Astrocyte (in vitro differentiated cells and primary cell): ENCODE data around the gene DLGAP1. TPM values are rescaled to one million over a fixed set of nuclear protein-coding genes. Genes with fewer than 3 reads are reported as not detected.

Experiments
- DNase-seq: peaks from one replicate; pipeline ENCODE4 v3.0.0-alpha.2; 2010; ENCODE audit warnings: low read depth
- FAIRE-seq: peaks from 2 replicates; lab custom pipeline; 2011; peaks lifted over from hg19 to GRCh38; lab: Jason Lieb, UNC
- H2AFZ ChIP-seq: 2 replicates; pipeline ENCODE4 v1.6.0; 2012; ENCODE audit warnings: low read depth, low read length, inconsistent platforms
- H3K27ac ChIP-seq: 2 replicates; pipeline ENCODE4 v1.5.1; 2011; ENCODE audit warnings: low read depth, low read length, inconsistent platforms
- H3K27me3 ChIP-seq: 2 replicates; pipeline ENCODE4 v1.6.0; 2011; ENCODE audit warnings: low read length, inconsistent platforms; ENCODE audit not compliant: insufficient read depth
- H3K36me3 ChIP-seq: 2 replicates; pipeline ENCODE4 v1.5.1; 2011; ENCODE audit warnings: low read length, inconsistent platforms; ENCODE audit not compliant: insufficient read depth
- H3K4me1 ChIP-seq: 2 replicates; pipeline ENCODE4 v1.5.1; 2011; ENCODE audit warnings: low read length, inconsistent platforms; ENCODE audit not compliant: insufficient read depth
- H3K4me2 ChIP-seq: 2 replicates; pipeline ENCODE4 v1.6.0; 2012; ENCODE audit warnings: low read length, inconsistent platforms
- H3K4me3 ChIP-seq: 2 replicates; pipeline ENCODE4 v1.5.1; 2011; ENCODE audit warnings: low read depth, mild to moderate bottlenecking, low read length, inconsistent platforms; ENCODE audit not compliant: insufficient read depth
- H3K79me2 ChIP-seq: 2 replicates; pipeline ENCODE4 v1.6.0; 2012; ENCODE audit warnings: mild to moderate bottlenecking, low read length, inconsistent platforms; ENCODE audit not compliant: insufficient read depth
- H3K9ac ChIP-seq: 2 replicates; pipeline ENCODE4 v1.6.0; 2012; ENCODE audit warnings: mild to moderate bottlenecking, low read length, inconsistent platforms
- H3K9me3 ChIP-seq: 2 replicates; pipeline ENCODE4 v1.5.1; 2012; ENCODE audit warnings: low read depth, mild to moderate bottlenecking, low read length, inconsistent platforms; ENCODE audit not compliant: insufficient read depth
- H4K20me1 ChIP-seq: 2 replicates; pipeline ENCODE4 v1.6.0; 2012; ENCODE audit warnings: low read length, inconsistent platforms; ENCODE audit not compliant: insufficient read depth
- H3K27ac Mint-ChIP-seq: one replicate; pipeline ENCODE4 v1.8.0; 2021; ENCODE audit warnings: mild to moderate bottlenecking, mixed read lengths; ENCODE audit not compliant: unreplicated experiment
- H3K27me3 Mint-ChIP-seq: one replicate; pipeline ENCODE4 v1.8.0; 2021; ENCODE audit warnings: low read depth, mixed read lengths; ENCODE audit not compliant: unreplicated experiment
- H3K36me3 Mint-ChIP-seq: one replicate; pipeline ENCODE4 v1.8.0; 2021; ENCODE audit warnings: low read depth, mixed read lengths; ENCODE audit not compliant: unreplicated experiment
- H3K4me1 Mint-ChIP-seq: one replicate; pipeline ENCODE4 v1.8.0; 2021; ENCODE audit warnings: low read depth, mixed read lengths; ENCODE audit not compliant: unreplicated experiment
- H3K4me3 Mint-ChIP-seq: one replicate; pipeline ENCODE4 v1.8.0; 2021; ENCODE audit warnings: mild to moderate bottlenecking, moderate library complexity, mixed read lengths; ENCODE audit not compliant: unreplicated experiment
- H3K9me3 Mint-ChIP-seq: one replicate; pipeline ENCODE4 v1.8.0; 2021; ENCODE audit warnings: mild to moderate bottlenecking, mixed read lengths; ENCODE audit not compliant: unreplicated experiment
- CTCF ChIP-seq: IDR thresholded peaks from 2 replicates; pipeline ENCODE4 v1.5.1; 2011; ENCODE audit warnings: low read depth, mild to moderate bottlenecking, inconsistent platforms, low read length, moderate library complexity; ENCODE audit not compliant: insufficient read depth
- EZH2 ChIP-seq: IDR thresholded peaks from 2 replicates; pipeline ENCODE4 v1.6.1; 2012; ENCODE audit warnings: mild to moderate bottlenecking, low read length, inconsistent platforms; ENCODE audit not compliant: insufficient read depth
- total RNA-seq: library from RNA; stranded (reverse); gene quantifications from 2 replicates; pipeline ENCODE4 v1.2.1, GENCODE V29; 2021

The DLGAP1 gene
- total RNA-seq, 1 donor from 2014 or later, result 2.3 TPM

GRCh38 chr18:3970929-3971328, 484.2 kb downstream of the DLGAP1 start:
- no peak overlapping the region for H3K4me2 ChIP-seq
- H3K79me2 ChIP-seq, result no peaks in the 10 kb centered on the region
- peaks cover 4% of the 10 kb centered on the region for H3K4me1 ChIP-seq
- H3K9me3 ChIP-seq, result no peaks in the 10 kb centered on the region
- Mint-ChIP-seq H3K27me3 (no peaks in the 10 kb centered on the region), H3K4me1 (peaks cover 21% of the 10 kb centered on the region), H3K4me3 (no peak overlapping the region), H3K9me3 (no peaks in the 10 kb centered on the region), H3K36me3 (no peaks in the 10 kb centered on the region), H3K27ac (no peak overlapping the region)
- TF ChIP-seq CTCF (no peak), EZH2 (no peak)
- no peak overlapping the region for H3K9ac ChIP-seq
- no peak for FAIRE-seq
- no peak overlapping the region for H2AFZ ChIP-seq
- H4K20me1 ChIP-seq, result no peaks in the 10 kb centered on the region
- no peaks in the 10 kb centered on the region for H3K27me3 ChIP-seq
- H3K27ac ChIP-seq, result no peak overlapping the region
- H3K4me3 ChIP-seq, result no peak overlapping the region
- H3K36me3 ChIP-seq, result no peaks in the 10 kb centered on the region
- no peak for DNase-seq

DNA sequence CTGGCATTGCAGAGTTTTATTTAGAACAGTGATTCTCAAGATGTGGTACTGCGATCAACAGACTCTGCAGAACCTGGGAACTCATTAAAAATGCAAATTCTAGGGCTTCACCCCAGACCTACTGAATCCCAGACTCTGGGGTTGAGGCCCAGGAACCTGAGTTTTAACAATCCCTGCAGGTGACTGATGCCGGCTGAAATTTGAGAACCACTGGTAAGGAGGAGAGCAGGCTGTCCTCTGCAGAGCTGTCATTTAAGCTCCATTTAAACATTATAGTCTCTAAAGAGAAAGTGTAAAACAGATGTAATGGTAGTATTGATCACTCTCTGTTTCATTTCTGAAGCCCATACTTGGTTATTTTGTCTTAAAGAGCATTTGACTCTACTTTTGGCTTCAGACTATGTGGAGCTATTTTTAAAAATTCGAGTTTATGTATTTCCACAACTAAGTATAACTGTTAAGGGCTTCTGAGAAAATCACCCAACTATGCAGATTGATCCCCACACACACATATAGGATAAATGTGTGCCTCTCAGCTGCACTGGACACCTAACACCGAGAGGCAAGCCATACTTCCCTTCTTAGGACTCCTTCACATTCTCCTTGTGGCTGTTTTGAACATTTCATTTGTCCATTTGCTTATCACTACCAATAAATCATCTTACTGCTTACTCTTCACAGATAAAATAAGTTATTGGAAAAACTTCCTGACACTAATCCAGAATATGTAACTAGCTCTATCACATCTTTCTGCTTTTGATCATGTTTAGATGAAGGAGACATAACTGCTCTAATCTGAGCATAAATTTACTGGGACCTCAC, 487.5 kb downstream of the DLGAP1 start:
- no peak overlapping the region for H3K4me3 Mint-ChIP-seq
- H3K27me3 ChIP-seq, result no peaks in the 10 kb centered on the region
- no peaks in the 10 kb centered on the region for H3K36me3 Mint-ChIP-seq
- FAIRE-seq (no peak), DNase-seq (peak; percentile 6)
- no peaks in the 10 kb centered on the region for H3K27me3 Mint-ChIP-seq
- H3K79me2 ChIP-seq, result no peaks in the 10 kb centered on the region
- no peaks in the 10 kb centered on the region for H3K9me3 ChIP-seq
- peak overlapping the region; percentile 69 for H3K27ac Mint-ChIP-seq
- no peaks in the 10 kb centered on the region for H3K36me3 ChIP-seq
- H4K20me1 ChIP-seq, result no peaks in the 10 kb centered on the region
- no peak for TF ChIP-seq EZH2
- no peak for TF ChIP-seq CTCF
- H3K4me3 ChIP-seq, result no peak overlapping the region
- H3K9ac ChIP-seq, result no peak overlapping the region
- peak overlapping the region; percentile 20 for H3K27ac ChIP-seq
- peaks cover 4% of the 10 kb centered on the region for H3K4me1 ChIP-seq
- peaks cover 18% of the 10 kb centered on the region for H3K4me1 Mint-ChIP-seq
- no peak overlapping the region for H2AFZ ChIP-seq
- peak overlapping the region; percentile 21 for H3K4me2 ChIP-seq
- H3K9me3 Mint-ChIP-seq, result no peaks in the 10 kb centered on the region
